ENCODE results near the gene RASGEF1B.

Gene RASGEF1B

DNA sequence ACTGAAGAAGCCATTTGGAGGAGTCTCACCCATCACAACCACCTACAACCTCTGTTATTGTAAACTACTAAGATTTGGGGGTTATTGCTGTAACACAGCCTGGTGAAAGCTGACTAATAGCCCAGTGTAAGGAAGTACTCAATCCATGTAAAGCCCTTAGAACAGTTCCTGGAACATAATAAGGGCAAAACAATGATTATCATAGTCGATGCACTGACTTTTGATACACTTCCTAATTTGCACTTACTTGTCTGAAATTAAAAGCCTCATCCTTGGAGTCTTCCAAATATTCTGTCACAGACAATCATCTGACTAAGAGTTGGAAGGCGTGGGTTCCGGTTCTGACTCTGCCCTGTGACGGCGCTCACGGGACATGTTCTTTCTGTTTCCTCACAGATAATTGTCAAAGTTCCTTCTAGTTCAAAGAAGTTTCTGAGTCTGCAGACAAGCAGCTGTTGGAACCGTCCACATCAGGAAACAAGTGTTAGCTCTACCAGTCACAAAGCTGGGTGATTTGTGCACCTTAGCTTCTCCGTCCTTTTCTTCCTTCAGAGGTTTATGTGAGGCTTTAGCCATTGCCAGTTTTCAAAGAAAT lies 33.4 kb upstream of the RASGEF1B start:
- Histone ChIP-seq H3K4me1 (ENCODE audit: insufficient read depth, poor library complexity, severe bottlenecking) (no peaks in the 10 kb centered on the region), H3K4me3 (ENCODE audit: severe bottlenecking) (no peak overlapping the region), H3K9me3 (ENCODE audit: severe bottlenecking) (no peaks in the 10 kb centered on the region), H3K27me3 (ENCODE audit: insufficient read depth, poor library complexity, severe bottlenecking) (no peaks in the 10 kb centered on the region), H3K27ac (ENCODE audit: poor library complexity, severe bottlenecking) (no peak overlapping the region), H3K36me3 (ENCODE audit: low read depth) (no peaks in the 10 kb centered on the region)
- TF ChIP-seq CTCF (IDR thresholded peaks at IDR 0.05; ENCODE audit: poor library complexity, severe bottlenecking) = no peak
- ATAC-seq (ENCODE audit: low read depth) (no peak), DNase-seq (ENCODE audit: low spot score) (no peak)

DNA sequence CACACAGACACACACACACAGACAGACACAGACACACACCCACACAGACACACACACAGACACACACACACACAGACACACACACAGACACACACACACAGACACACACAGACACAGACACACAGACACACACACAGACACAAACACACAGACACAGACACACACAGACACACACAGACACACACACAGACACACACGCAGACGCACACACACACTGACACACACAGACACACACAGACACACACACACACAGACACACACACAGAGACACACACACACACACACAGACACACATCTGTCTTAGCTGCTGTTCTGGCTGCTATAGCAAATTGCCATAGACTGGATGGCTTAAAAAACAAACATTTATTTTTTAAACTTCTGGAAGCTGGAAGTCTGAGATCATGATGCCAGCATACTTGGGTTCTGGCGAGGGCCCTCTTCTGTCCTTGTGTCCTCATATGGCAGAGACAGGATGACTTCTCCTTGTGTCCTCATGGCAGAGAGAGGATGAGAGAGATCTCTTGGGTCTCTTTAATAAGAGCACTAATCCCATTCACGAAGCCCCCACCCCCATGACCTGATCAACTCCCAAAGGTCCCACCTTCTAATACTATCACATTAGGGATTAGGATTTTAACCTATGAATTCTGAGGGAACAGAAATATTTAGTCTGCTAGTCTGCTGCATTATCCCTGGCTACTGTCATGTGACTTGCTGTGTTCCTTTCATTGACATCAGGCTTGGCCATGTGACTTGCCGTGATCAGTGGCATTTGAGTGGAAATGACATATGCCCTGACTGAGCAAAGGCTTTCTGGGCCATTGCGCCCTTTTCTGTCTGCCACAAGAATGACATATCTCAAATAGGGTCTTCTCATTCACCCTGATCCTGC lies 32.7 kb upstream of the RASGEF1B start:
- DNase-seq (ENCODE audit: low spot score) = no peak
- H3K4me1 ChIP-seq (ENCODE audit: insufficient read depth, poor library complexity, severe bottlenecking) = no peaks in the 10 kb centered on the region

DNA sequence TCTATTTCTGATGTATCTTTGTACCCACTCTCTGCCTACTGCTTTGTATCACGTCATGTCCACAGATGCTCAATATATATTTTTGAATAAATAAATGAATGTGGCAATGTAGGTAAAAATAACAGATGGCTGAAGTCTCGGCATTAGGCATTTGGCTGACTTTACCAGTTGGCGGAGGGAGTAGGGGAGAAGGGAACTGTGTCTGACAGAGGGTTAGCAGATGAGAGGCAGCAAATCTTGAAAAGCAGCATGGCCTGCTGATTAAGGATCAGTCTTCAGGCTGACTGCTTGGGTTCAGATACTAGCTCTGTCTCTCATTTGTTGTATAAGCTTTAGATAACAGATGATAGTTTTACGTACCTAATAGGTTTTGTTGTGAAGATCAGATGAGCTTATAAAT lies 31.9 kb upstream of the RASGEF1B start:
- DNase-seq (ENCODE audit: low spot score) (no peak), ATAC-seq (ENCODE audit: low read depth) (no peak)
- H3K27me3 ChIP-seq (ENCODE audit: insufficient read depth, poor library complexity, severe bottlenecking) = no peaks in the 10 kb centered on the region
- H3K4me3 ChIP-seq (ENCODE audit: severe bottlenecking) = no peak overlapping the region
- H3K36me3 ChIP-seq (ENCODE audit: low read depth) = no peaks in the 10 kb centered on the region
- no peaks in the 10 kb centered on the region for H3K9me3 ChIP-seq (ENCODE audit: severe bottlenecking)
- no peak overlapping the region for H3K27ac ChIP-seq (ENCODE audit: poor library complexity, severe bottlenecking)
- H3K4me1 ChIP-seq (ENCODE audit: insufficient read depth, poor library complexity, severe bottlenecking) = no peaks in the 10 kb centered on the region
- TF ChIP-seq CTCF (IDR thresholded peaks at IDR 0.05; ENCODE audit: poor library complexity, severe bottlenecking) = no peak

More for the DNA sequence above, 32.7 kb upstream of the RASGEF1B start:
- TF ChIP-seq CTCF (IDR thresholded peaks at IDR 0.05; ENCODE audit: poor library complexity, severe bottlenecking) = no peak
- ATAC-seq (ENCODE audit: low read depth) = no peak
- Histone ChIP-seq H3K27me3 (ENCODE audit: insufficient read depth, poor library complexity, severe bottlenecking) (no peaks in the 10 kb centered on the region), H3K4me3 (ENCODE audit: severe bottlenecking) (no peak overlapping the region), H3K27ac (ENCODE audit: poor library complexity, severe bottlenecking) (no peak overlapping the region), H3K9me3 (ENCODE audit: severe bottlenecking) (no peaks in the 10 kb centered on the region), H3K36me3 (ENCODE audit: low read depth) (no peaks in the 10 kb centered on the region)

DNA sequence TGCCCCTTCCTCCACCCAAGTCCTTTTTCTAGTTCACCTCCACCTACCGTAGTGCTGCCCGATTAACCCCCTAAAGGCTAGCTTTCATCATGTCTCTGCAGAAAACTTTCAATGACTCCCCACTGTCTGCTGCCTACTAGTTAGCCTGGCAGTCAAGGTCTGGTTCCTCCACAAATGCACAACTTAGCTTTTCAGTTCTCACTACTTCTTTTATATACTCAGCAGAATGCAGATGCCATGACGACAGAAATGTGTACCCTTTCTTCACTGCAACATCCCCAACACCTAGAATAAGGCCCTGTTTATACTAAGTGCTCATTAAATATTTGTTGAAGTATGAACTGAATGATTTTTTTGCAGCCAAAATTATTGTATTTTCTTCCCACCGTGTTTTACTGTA lies 30.9 kb upstream of the RASGEF1B start:
- Histone ChIP-seq H3K4me1 (ENCODE audit: insufficient read depth, poor library complexity, severe bottlenecking) (no peaks in the 10 kb centered on the region), H3K4me3 (ENCODE audit: severe bottlenecking) (no peak overlapping the region), H3K9me3 (ENCODE audit: severe bottlenecking) (no peaks in the 10 kb centered on the region), H3K27ac (ENCODE audit: poor library complexity, severe bottlenecking) (no peak overlapping the region), H3K36me3 (ENCODE audit: low read depth) (no peaks in the 10 kb centered on the region), H3K27me3 (ENCODE audit: insufficient read depth, poor library complexity, severe bottlenecking) (no peaks in the 10 kb centered on the region)
- no peak for DNase-seq (ENCODE audit: low spot score)
- no peak for ATAC-seq (ENCODE audit: low read depth)
- TF ChIP-seq CTCF (IDR thresholded peaks at IDR 0.05; ENCODE audit: poor library complexity, severe bottlenecking) = no peak

- DNase-seq (ENCODE audit: low spot score) = no peak
- no peaks in the 10 kb centered on the region for H3K36me3 ChIP-seq (ENCODE audit: low read depth)
- ATAC-seq (ENCODE audit: low read depth) = no peak
- TF ChIP-seq CTCF (IDR thresholded peaks at IDR 0.05; ENCODE audit: poor library complexity, severe bottlenecking) = no peak
- no peak overlapping the region for H3K4me3 ChIP-seq (ENCODE audit: severe bottlenecking)
- H3K4me1 ChIP-seq (ENCODE audit: insufficient read depth, poor library complexity, severe bottlenecking) = no peaks in the 10 kb centered on the region
- H3K27me3 ChIP-seq (ENCODE audit: insufficient read depth, poor library complexity, severe bottlenecking) = no peaks in the 10 kb centered on the region
- no peaks in the 10 kb centered on the region for H3K9me3 ChIP-seq (ENCODE audit: severe bottlenecking)
- no peak overlapping the region for H3K27ac ChIP-seq (ENCODE audit: poor library complexity, severe bottlenecking)
Measured at GRCh38 chr4:81499840-81500239, 28.1 kb upstream of the RASGEF1B start.

Data from RWPE2 (cell line).